HepG2 (cell line): ENCODE results near the gene FAM120C. TPM values are rescaled to one million over a fixed set of nuclear protein-coding genes. Genes with fewer than 3 reads are reported as not detected.

Source experiments
- ATAC-seq: fragments of 200-7000 bp; cut with Tn5 transposase; 3 replicates; pipeline ENCODE4 v1.9.1; 2020; ENCODE audit warnings: mild to moderate bottlenecking, moderate library complexity
- BruUV-seq: library from RNA; stranded (reverse); fragments of 400-500 nt; replicated peaks from 2 replicates; lab custom pipeline; 2021; lab: Mats Ljungman, UMichigan
- CTCF ChIA-PET: fragments of 300-600 bp; formaldehyde crosslinking; extraction: SDS; loops from one replicate; lab custom pipeline; 2021; ENCODE audit warnings: low total read pairs, inconsistent platforms, low intra/inter-chr PET ratio; lab: Yijun Ruan, JAX
- POLR2A ChIA-PET: fragments of 350-600 bp; sonication (Branson Sonifier 250); formaldehyde crosslinking; loops from one replicate; lab custom pipeline; 2020; ENCODE audit warnings: antibody characterized with exemption, inconsistent platforms; lab: Yijun Ruan, JAX
- DNase-seq: peaks from one replicate; pipeline ENCODE4 v3.0.0-alpha.2; 2015; ENCODE audit warnings: low spot score
- FAIRE-seq: peaks from 3 replicates; lab custom pipeline; 2011; peaks lifted over from hg19 to GRCh38; lab: Jason Lieb, UNC
- H2AFZ ChIP-seq: one replicate; pipeline ENCODE4 v1.6.1; 2011; ENCODE audit warnings: low read length, inconsistent platforms
- H3K27ac ChIP-seq: fragments of 300-600 bp; 3 replicates; pipeline ENCODE4 v1.8.0; 2011; ENCODE audit warnings: mixed run types, mild to moderate bottlenecking, mixed read lengths, low read length, inconsistent platforms; ENCODE audit not compliant: insufficient read depth; ENCODE audit errors: extremely low read length
- H3K27me3 ChIP-seq, 2 experiments: fragments of 200-600 bp in 1 of 2; 2 replicates in 1 of 2; 3 replicates in 1 of 2; pipeline versions ENCODE4 v1.6.0 to v1.8.0; 2011; ENCODE audit warnings: low read length in 2 of 2, mild to moderate bottlenecking in 2 of 2, moderate library complexity in 2 of 2, inconsistent platforms in 1 of 2; ENCODE audit not compliant: insufficient read depth in 2 of 2, control insufficient read depth in 1 of 2
- H3K36me3 ChIP-seq, 2 experiments: fragments of 200-600 bp in 1 of 2; replicated peaks in 1 of 2; 2 replicates in 1 of 2; 3 replicates in 1 of 2; pipeline versions ENCODE4 v1.5.1 to v1.8.0; 2011; ENCODE audit warnings: low read length in 2 of 2, inconsistent platforms in 1 of 2; ENCODE audit not compliant: insufficient read depth in 2 of 2, control insufficient read depth in 1 of 2
- H3K4me1 ChIP-seq: 2 replicates; pipeline ENCODE4 v1.5.1; 2012; ENCODE audit warnings: low read length, inconsistent platforms; ENCODE audit not compliant: insufficient read depth
- H3K4me2 ChIP-seq: 2 replicates; pipeline ENCODE4 v1.6.0; 2011; ENCODE audit warnings: low read depth, low read length, inconsistent platforms
- H3K4me3 ChIP-seq, 3 experiments: fragments of 200-600 bp in 1 of 3; sonication (generic), shearing (Covaris generic) in 1 of 3; replicated peaks in 1 of 3; 2 replicates each; pipeline ENCODE4 v1.5.1; 2011 to 2016; ENCODE audit warnings: low read length in 3 of 3, inconsistent platforms in 2 of 3, low read depth in 2 of 3, mild to moderate bottlenecking in 2 of 3, control low read depth in 1 of 3, mixed read lengths in 1 of 3; ENCODE audit not compliant: insufficient read depth in 1 of 3
- H3K79me2 ChIP-seq: one replicate; pipeline ENCODE4 v1.6.1; 2011; ENCODE audit warnings: low read length, inconsistent platforms; ENCODE audit not compliant: insufficient read depth
- H3K9ac ChIP-seq: 2 replicates; pipeline ENCODE4 v1.6.0; 2011; ENCODE audit warnings: mild to moderate bottlenecking, low read depth, low read length, inconsistent platforms; ENCODE audit not compliant: insufficient read depth
- H3K9me3 ChIP-seq: 2 replicates; pipeline ENCODE4 v1.5.1; 2012; ENCODE audit warnings: mild to moderate bottlenecking, low read length
- H4K20me1 ChIP-seq: 2 replicates; pipeline ENCODE4 v1.6.0; 2011; ENCODE audit warnings: inconsistent platforms, mild to moderate bottlenecking, low read length, moderate library complexity; ENCODE audit not compliant: insufficient read depth
- GPN1 ChIP-seq: sonication (generic); formaldehyde crosslinking; IDR thresholded peaks from 2 replicates; pipeline ENCODE4 v1.5.1; 2020; ENCODE audit warnings: missing genetic modification reagents, borderline replicate concordance
- MAX ChIP-seq: IDR thresholded peaks from 2 replicates; pipeline ENCODE4 v1.6.1; 2012; ENCODE audit warnings: inconsistent platforms
- SRF ChIP-seq: IDR thresholded peaks from 2 replicates; pipeline ENCODE4 v1.6.1; 2011; ENCODE audit warnings: mild to moderate bottlenecking, low read depth, low read length, moderate library complexity
- ZNF343 ChIP-seq: sonication (generic); formaldehyde crosslinking; IDR thresholded peaks from 2 replicates; pipeline ENCODE4 v1.4.0; 2020; ENCODE audit warnings: mild to moderate bottlenecking, missing genetic modification reagents
- ZNF687 ChIP-seq: sonication (generic); formaldehyde crosslinking; IDR thresholded peaks from 2 replicates; pipeline ENCODE4 v1.5.1; 2020; ENCODE audit warnings: mild to moderate bottlenecking, missing genetic modification reagents, moderate library complexity
- ZNF777 ChIP-seq: sonication (generic); formaldehyde crosslinking; IDR thresholded peaks from 2 replicates; pipeline ENCODE4 v1.4.0; 2020; ENCODE audit warnings: missing genetic modification reagents
- WGBS: methylation state at CpG from one replicate; pipeline ENCODE4 v1.1.6; 2017; ENCODE audit warnings: low lambda C conversion rate; 5-methylcytosine and 5-hydroxymethylcytosine counted together
- in situ Hi-C: cut with HindIII; loops from 2 replicates; pipeline ENCODE4 v1.10.0; 2017; ENCODE audit warnings: low pct_unique_long_range_greater_than_20kb; ENCODE audit not compliant: extremely low pct_ligation_motif_present
- intact Hi-C: fragments of 100-400 bp; cut with micrococcal nuclease; formaldehyde crosslinking; loops from one replicate; pipeline ENCODE4 v1.10.0; 2022; ENCODE audit not compliant: unreplicated experiment
- polyA plus RNA-seq, 8 experiments: library from polyadenylated mRNA; depleted of rRNA in 3 of 8; stranded (reverse) in 7 of 8; unstranded in 1 of 8; fragments of >200 nt; fragmentation: Illumina TruSeq in 4 of 8; extraction: Trizol in 4 of 8; gene quantifications; 2 replicates each; pipeline versions ENCODE4 v1.2.1 to v1.2.3, GENCODE V29; 2011 to 2016; ENCODE audit warnings: low read depth in 4 of 8, missing spikeins in 1 of 8, mixed read lengths in 1 of 8; ENCODE audit not compliant: insufficient read depth in 1 of 8
- total RNA-seq, 5 experiments: library from RNA; depleted of rRNA; stranded (reverse); fragments of >200 nt; fragmentation: Illumina TruSeq; extraction: Trizol; gene quantifications; 2 replicates each; pipeline ENCODE4 v1.2.3, GENCODE V29; 2016; ENCODE audit warnings: low read depth in 1 of 5

Gene FAM120C
- total and polyA plus RNA-seq, 2 of the 13 experiments (the other 11 are each of a cell fraction or from before 2014, with no cell fraction given) = 4.6 to 7.4 TPM

DNA sequence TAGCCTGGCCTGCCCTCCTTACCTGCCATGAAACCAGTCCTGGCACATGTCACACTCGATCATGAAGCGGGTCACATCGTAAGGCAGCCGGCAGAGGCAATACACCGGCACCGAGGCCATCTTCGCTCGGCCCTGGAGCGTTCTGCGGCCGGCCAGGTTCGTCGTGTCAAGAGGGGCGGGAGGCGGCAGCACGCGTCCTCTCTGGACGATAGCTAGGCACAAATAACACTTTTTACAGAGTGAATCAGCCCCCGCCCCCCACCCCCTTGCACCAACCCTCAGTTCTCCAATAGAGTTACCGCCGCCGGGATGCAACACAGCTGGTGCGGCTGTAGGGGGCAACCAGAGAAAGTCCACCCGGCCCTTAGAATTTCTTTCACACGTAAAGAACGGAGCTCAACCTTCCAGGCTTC, 140.4 kb downstream of the FAM120C start (continued):
- peak; percentile 81 for TF ChIP-seq ZNF687 (CRISPR knock-in tag)
- TF ChIP-seq GPN1 = no peak
- TF ChIP-seq SRF = no peak
- TF ChIP-seq MAX = peak; percentile 59
- no peak for TF ChIP-seq ZNF777 (CRISPR knock-in tag)
- TF ChIP-seq, all 625 proteins: peak for 8

GRCh38 chrX:54030329-54030728, 152.7 kb downstream of the FAM120C start:
- no peaks in the 10 kb centered on the region for H3K9me3 ChIP-seq

More at GRCh38 chrX:54030329-54030728, 152.7 kb downstream of the FAM120C start:
- Histone ChIP-seq H3K27me3 (no peaks in the 10 kb centered on the region), H3K9ac (no peak overlapping the region), H3K4me3 (no peak overlapping the region), H4K20me1 (no peaks in the 10 kb centered on the region), H3K4me1 (no peaks in the 10 kb centered on the region; the same call in 1 of the 2 replicates), H3K27ac (no peak overlapping the region), H2AFZ (no peak overlapping the region), H3K4me2 (no peak overlapping the region), H3K79me2 (peaks cover 9% of the 10 kb centered on the region), H3K36me3 (peaks cover 4 to 46% of the 10 kb centered on the region in 2 experiments)
- in situ Hi-C loops = no loop called here
- DNase-seq (no peak), ATAC-seq (no peak), FAIRE-seq (peak; percentile 30)
- no TSS peak for BruUV-seq
- no peak for TF ChIP-seq ZNF343
- ChIA-PET POLR2A (no interaction called here), CTCF (no interaction called here)
- intact Hi-C loops = no loop called here
- 84% methylated on average over 4 of the region's 4 CpGs for WGBS
